Measurements from ENCODE around the gene BTG4. TPM values are rescaled to one million over a fixed set of nuclear protein-coding genes. Genes with fewer than 3 reads are reported as not detected.

The BTG4 gene
- total and polyA plus RNA-seq, 2 of the 8 experiments (the other 6 are each of a cell fraction or from before 2014, with no cell fraction given) = 0.06 TPM; not detected in 1

DNA sequence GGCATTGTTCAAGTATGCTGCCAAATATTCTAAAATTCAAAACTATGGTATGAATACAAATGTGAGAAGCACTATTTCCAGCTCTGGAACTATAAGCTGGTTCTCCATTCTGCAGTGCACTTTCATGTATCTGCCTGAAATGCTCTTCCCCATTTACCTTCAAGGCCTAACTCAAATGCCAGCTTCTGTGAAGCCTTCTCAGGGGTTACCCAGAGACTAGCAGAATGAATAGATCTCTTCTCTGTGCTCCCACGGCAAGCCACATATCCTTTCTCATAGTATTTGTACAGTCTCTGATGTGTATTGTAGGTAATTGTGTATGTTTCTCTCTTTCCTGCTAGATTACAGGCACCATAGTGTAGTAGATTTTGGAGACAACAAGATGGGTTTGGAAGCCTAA lies 6.5 kb upstream of the BTG4 start:
- Histone ChIP-seq H2BK5ac (ENCODE audit: low read depth, low read length) (no peak overlapping the region), H3K9me3 (ENCODE audit: insufficient read depth in 2 of 2, low read depth in 1 of 2, low read length in 1 of 2) (no peaks in the 10 kb centered on the region), H4K8ac (ENCODE audit: extremely low read depth, insufficient read depth, low read length) (no peak overlapping the region), H3K14ac (ENCODE audit: insufficient read length) (no peak overlapping the region), H2BK120ac (replicated peaks; ENCODE audit: low read depth, low read length) (no peak overlapping the region), H3K4me3 (ENCODE audit: extremely low read depth in 1 of 4, insufficient read depth in 2 of 4, low read depth in 3 of 4, low read length in 4 of 4) (no peak overlapping the region), H3K36me3 (ENCODE audit: control insufficient read depth in 2 of 4, insufficient read depth in 4 of 4, low read length in 3 of 4) (no peaks in the 10 kb centered on the region), H3K4me2 (ENCODE audit: insufficient read depth in 1 of 2, low read depth in 2 of 2, low read length in 2 of 2) (no peak overlapping the region), H3K27me3 (replicated peaks in 1 of 4; ENCODE audit: control insufficient read depth in 3 of 4, extremely low read depth in 1 of 4, insufficient read depth in 3 of 4, low read length in 3 of 4) (peaks cover 4 to 15% (median 9%) of the 10 kb centered on the region in 4 experiments), H2BK12ac (ENCODE audit: low read depth, low read length) (no peak overlapping the region), H2BK15ac (ENCODE audit: low read length) (no peak overlapping the region), H3K4ac (replicated peaks; ENCODE audit: insufficient read length, low read depth, low read length) (no peak overlapping the region), H3K23ac (ENCODE audit: insufficient read length) (no peak overlapping the region), H2BK20ac (ENCODE audit: low read length) (no peak overlapping the region), H4K5ac (ENCODE audit: insufficient read length, low read depth, low read length) (no peak overlapping the region), H3K4me1 (replicated peaks in 1 of 4; ENCODE audit: control insufficient read depth in 3 of 4, insufficient read depth in 4 of 4, low read length in 3 of 4) (peaks cover 0 to 3% (median 1%) of the 10 kb centered on the region in 4 experiments; a peak in 2 of 7 replicates), H2AFZ (ENCODE audit: low read length) (no peak overlapping the region), H3K79me1 (ENCODE audit: low read depth, low read length) (no peaks in the 10 kb centered on the region), H3K79me2 (ENCODE audit: control insufficient read depth in 1 of 2, insufficient read depth in 2 of 2, low read length in 2 of 2) (no peaks in the 10 kb centered on the region), H2AK5ac (ENCODE audit: low read depth, low read length) (no peak overlapping the region), H4K91ac (replicated peaks; ENCODE audit: insufficient read length, low read length) (no peak overlapping the region), H3K56ac (replicated peaks; ENCODE audit: insufficient read length, low read depth, low read length) (no peak overlapping the region), H3K27ac (ENCODE audit: low read depth, low read length) (no peak overlapping the region), H3K23me2 (ENCODE audit: low read depth, low read length) (peaks cover 3% of the 10 kb centered on the region; the same call in 1 of the 2 replicates), H3K9ac (replicated peaks in 1 of 4; ENCODE audit: extremely low read depth in 1 of 4, low read depth in 3 of 4, low read length in 3 of 4) (no peak overlapping the region), H3K18ac (ENCODE audit: extremely low read depth, low read length) (no peak overlapping the region), H4K20me1 (replicated peaks in 1 of 2; ENCODE audit: control insufficient read depth in 1 of 2, insufficient read depth in 2 of 2, low read length in 2 of 2) (no peaks in the 10 kb centered on the region)
- CTCF ChIA-PET (ENCODE audit: partially characterized antibody) = interaction anchor here (0.9 kb wide), 1 partner anchor 59 kb away, joined by 3 read pairs; no protein-coding TSS in a partner anchor
- FAIRE-seq (no peak), DNase-seq (ENCODE audit: low read depth in 1 of 2, low spot score in 2 of 2) (no peak)
- WGBS, 2 experiments (ENCODE audit: extremely low coverage in 1 of 2, insufficient coverage in 1 of 2, insufficient read length in 1 of 2, insufficient replicate concordance in 2 of 2, low coverage in 1 of 2, low lambda C conversion rate in 2 of 2, missing lambda C conversion rate in 1 of 2) = 83% methylated on average over 1 of the region's 1 CpG; no CpG with 5 or more reads in 1 of the 2 experiments
- TF ChIP-seq EGR1 (IDR thresholded peaks at IDR 0.05; ENCODE audit: borderline replicate concordance, low read depth, low read length) (no peak), RBBP5 (IDR thresholded peaks at IDR 0.05; ENCODE audit: borderline replicate concordance, low read depth, low read length) (no peak), SAP30 (IDR thresholded peaks at IDR 0.05; ENCODE audit: insufficient read depth, insufficient replicate concordance, low read length) (no peak)
- POLR2A ChIA-PET (ENCODE audit: partially characterized antibody) = no interaction called here

Measured in H1 (cell line).